H1 (cell line): ENCODE results near the gene DCBLD2. TPM values are rescaled to one million over a fixed set of nuclear protein-coding genes. Genes with fewer than 3 reads are reported as not detected.

ENCODE experiments used
- JUND ChIP-seq: IDR thresholded peaks from 2 replicates; pipeline ENCODE4 v1.6.1; 2011; ENCODE audit warnings: mild to moderate bottlenecking, improper control_type of control experiment, low read length
- KDM5A ChIP-seq: fragments of 200-600 bp; IDR thresholded peaks from 2 replicates; pipeline ENCODE4 v1.7.1; 2012; ENCODE audit warnings: mild to moderate bottlenecking, low read length, inconsistent platforms, mixed read lengths
- polyA plus RNA-seq, 7 experiments: library from polyadenylated mRNA; depleted of rRNA in 3 of 7; stranded (reverse) in 5 of 7; unstranded in 2 of 7; fragments of >200 nt in 5 of 7; fragments of 200-250 nt in 2 of 7; gene quantifications; 1 replicate in 5 of 7; 2 replicates in 1 of 7; 4 replicates in 1 of 7; pipeline versions ENCODE4 v1.2.1 to v1.2.3, GENCODE V29; 2011 to 2013; ENCODE audit warnings: missing spikeins in 2 of 7, mixed read lengths in 2 of 7
- total RNA-seq: library from RNA; stranded (reverse); fragmentation: NEBNext Ultra II Directional; extraction: Animal tissue kit (Norgen Biotek cat#: 25700); gene quantifications from 2 replicates; pipeline ENCODE4 v1.2.1, GENCODE V29; 2021

Gene DCBLD2
- total and polyA plus RNA-seq, 2 of the 8 experiments (the other 6 are each of a cell fraction or from before 2014, with no cell fraction given), result 19.6 to 63.8 TPM

DNA sequence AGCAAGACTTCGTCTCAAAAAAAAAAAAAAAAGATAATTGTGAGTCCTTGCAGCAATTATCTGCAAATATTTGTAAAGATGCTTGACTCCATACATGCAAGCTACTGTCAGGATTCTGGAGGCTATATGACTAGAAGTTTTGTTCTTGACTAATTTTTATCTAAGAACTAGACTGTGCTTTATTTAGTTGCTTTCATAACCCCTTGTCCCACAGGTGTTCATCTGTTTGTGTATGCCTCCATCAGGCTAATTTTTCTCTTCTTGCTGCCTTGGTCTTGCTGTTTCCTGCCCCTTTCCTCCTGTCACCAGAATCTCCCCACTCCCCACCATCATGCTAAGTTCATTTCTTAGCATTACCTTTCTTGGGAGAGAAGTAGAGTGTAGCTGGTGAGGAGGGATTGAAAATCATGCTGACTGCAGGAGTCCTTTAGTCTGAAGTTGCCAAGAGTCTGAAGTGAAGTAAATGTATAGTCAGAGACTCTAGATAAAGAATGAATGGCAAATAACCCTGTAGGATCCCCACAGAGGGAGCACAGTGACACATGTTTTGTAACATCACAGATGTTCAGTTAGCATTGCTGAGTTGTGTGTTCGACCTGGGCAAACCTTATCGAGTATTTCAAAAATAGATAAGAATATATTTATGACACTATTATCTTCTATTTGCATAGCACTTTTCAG is 125.9 kb downstream of the DCBLD2 start (continued):
- TF ChIP-seq KDM5A, result no peak
- no peak for TF ChIP-seq JUND
- TF ChIP-seq, all 59 proteins: peak for 0
